Measurements from ENCODE around the gene SLC39A11.

Gene SLC39A11

GRCh38 chr17:73093286-73093685, 798 bp upstream of the SLC39A11 start:
- H3K4me2 ChIP-seq (ENCODE audit: low read length, poor library complexity, severe bottlenecking), result no peak overlapping the region
- H3K9me3 ChIP-seq (ENCODE audit: control insufficient read depth, low read length), result no peaks in the 10 kb centered on the region
- no peak overlapping the region for H3K14ac ChIP-seq (ENCODE audit: low read length in 2 of 2)
- peaks cover 6% of the 10 kb centered on the region for H3K4me1 ChIP-seq (ENCODE audit: control insufficient read depth, insufficient read depth, low read depth, low read length)
- peaks cover 15% of the 10 kb centered on the region for H3K79me1 ChIP-seq (replicated peaks; ENCODE audit: low read length, poor library complexity, severe bottlenecking)
- H3K9ac ChIP-seq (ENCODE audit: low read length), result peak overlapping the region; percentile 86
- no peak overlapping the region for H3K18ac ChIP-seq (ENCODE audit: low read depth in 1 of 2, low read length in 2 of 2)
- H2AK5ac ChIP-seq (ENCODE audit: low read length, severe bottlenecking), result no peak overlapping the region
- H4K8ac ChIP-seq (ENCODE audit: low read length), result no peak overlapping the region
- H3K4me3 ChIP-seq (ENCODE audit: insufficient read depth in 1 of 2, low read depth in 1 of 2, low read length in 2 of 2), result peak overlapping the region in 1 of 2 experiments; percentile 86
- WGBS, result 82% methylated on average over 9 of the region's 9 CpGs
- H3K36me3 ChIP-seq (ENCODE audit: control insufficient read depth in 1 of 2, insufficient read depth in 2 of 2, low read depth in 1 of 2, low read length in 2 of 2), result peaks cover 0 to 6% of the 10 kb centered on the region in 2 experiments
- H3K27ac ChIP-seq (ENCODE audit: low read length, poor library complexity, severe bottlenecking), result no peak overlapping the region
- no peak overlapping the region for H2BK120ac ChIP-seq (ENCODE audit: low read depth, low read length)
- H2AFZ ChIP-seq (ENCODE audit: low read depth, low read length), result no peak overlapping the region
- H2BK5ac ChIP-seq (ENCODE audit: low read depth, low read length, poor library complexity, severe bottlenecking), result no peak overlapping the region
- H2BK12ac ChIP-seq (ENCODE audit: low read length in 2 of 2), result no peak overlapping the region
- no peak overlapping the region for H2BK15ac ChIP-seq (ENCODE audit: low read depth, poor library complexity, severe bottlenecking)
- no peak for DNase-seq
- H4K91ac ChIP-seq (ENCODE audit: low read length), result no peak overlapping the region
- no peak overlapping the region for H3K23ac ChIP-seq (ENCODE audit: low read length in 2 of 2)
- H3K27me3 ChIP-seq (ENCODE audit: control insufficient read depth in 1 of 2, insufficient read depth in 1 of 2, low read length in 2 of 2), result peaks cover 4 to 10% of the 10 kb centered on the region in 2 experiments
- no peak overlapping the region for H3K4ac ChIP-seq (ENCODE audit: low read depth in 1 of 2, low read length in 2 of 2)

- Histone ChIP-seq H3K4ac (ENCODE audit: low read depth in 1 of 2, low read length in 2 of 2) (peak overlapping the region in 1 of 2 experiments; percentile 21), H3K23ac (ENCODE audit: low read length in 2 of 2) (no peak overlapping the region), H3K9ac (ENCODE audit: low read length) (peak overlapping the region; percentile 86), H2AFZ (ENCODE audit: low read depth, low read length) (peak overlapping the region; percentile 21), H2AK5ac (ENCODE audit: low read length, severe bottlenecking) (no peak overlapping the region), H3K27me3 (ENCODE audit: control insufficient read depth in 1 of 2, insufficient read depth in 1 of 2, low read length in 2 of 2) (peaks cover 4 to 8% of the 10 kb centered on the region in 2 experiments), H2BK12ac (ENCODE audit: low read length in 2 of 2) (no peak overlapping the region), H3K4me3 (ENCODE audit: insufficient read depth in 1 of 2, low read depth in 1 of 2, low read length in 2 of 2) (peak overlapping the region; percentile 72 to 86), H3K14ac (ENCODE audit: low read length in 2 of 2) (no peak overlapping the region), H4K8ac (ENCODE audit: low read length) (peak overlapping the region; percentile 93), H2BK15ac (ENCODE audit: low read depth, poor library complexity, severe bottlenecking) (peak overlapping the region; percentile 89), H3K9me3 (ENCODE audit: control insufficient read depth, low read length) (no peaks in the 10 kb centered on the region), H2BK5ac (ENCODE audit: low read depth, low read length, poor library complexity, severe bottlenecking) (no peak overlapping the region), H3K36me3 (ENCODE audit: control insufficient read depth in 1 of 2, insufficient read depth in 2 of 2, low read depth in 1 of 2, low read length in 2 of 2) (peaks cover 9 to 13% of the 10 kb centered on the region in 2 experiments), H4K91ac (ENCODE audit: low read length) (peak overlapping the region; percentile 55), H3K4me2 (ENCODE audit: low read length, poor library complexity, severe bottlenecking) (peak overlapping the region; percentile 81), H3K27ac (ENCODE audit: low read length, poor library complexity, severe bottlenecking) (no peak overlapping the region), H3K18ac (ENCODE audit: low read depth in 1 of 2, low read length in 2 of 2) (peak overlapping the region; percentile 52 to 55), H3K4me1 (ENCODE audit: control insufficient read depth, insufficient read depth, low read depth, low read length) (peaks cover 6% of the 10 kb centered on the region), H3K79me1 (replicated peaks; ENCODE audit: low read length, poor library complexity, severe bottlenecking) (peaks cover 17% of the 10 kb centered on the region), H2BK120ac (ENCODE audit: low read depth, low read length) (no peak overlapping the region)
- 25% methylated on average over 18 of the region's 20 CpGs for WGBS
- peak; percentile 38 for DNase-seq
These were observed 542 bp downstream of the SLC39A11 start for GRCh38 chr17:73091770-73092522.

- DNase-seq, result no peak
- Histone ChIP-seq H4K91ac (ENCODE audit: low read length) (no peak overlapping the region), H3K4me2 (ENCODE audit: low read length, poor library complexity, severe bottlenecking) (no peak overlapping the region), H3K23ac (ENCODE audit: low read length in 2 of 2) (no peak overlapping the region), H3K27me3 (ENCODE audit: control insufficient read depth in 1 of 2, insufficient read depth in 1 of 2, low read length in 2 of 2) (peaks cover 4 to 7% of the 10 kb centered on the region in 2 experiments), H3K9ac (ENCODE audit: low read length) (peak overlapping the region; percentile 86), H3K9me3 (ENCODE audit: control insufficient read depth, low read length) (no peaks in the 10 kb centered on the region), H2AFZ (ENCODE audit: low read depth, low read length) (no peak overlapping the region), H4K8ac (ENCODE audit: low read length) (no peak overlapping the region), H2AK5ac (ENCODE audit: low read length, severe bottlenecking) (no peak overlapping the region), H3K18ac (ENCODE audit: low read depth in 1 of 2, low read length in 2 of 2) (no peak overlapping the region), H2BK5ac (ENCODE audit: low read depth, low read length, poor library complexity, severe bottlenecking) (no peak overlapping the region), H3K4ac (ENCODE audit: low read depth in 1 of 2, low read length in 2 of 2) (no peak overlapping the region), H3K4me1 (ENCODE audit: control insufficient read depth, insufficient read depth, low read depth, low read length) (peaks cover 6% of the 10 kb centered on the region), H2BK12ac (ENCODE audit: low read length in 2 of 2) (no peak overlapping the region), H3K79me1 (replicated peaks; ENCODE audit: low read length, poor library complexity, severe bottlenecking) (peaks cover 17% of the 10 kb centered on the region), H2BK120ac (ENCODE audit: low read depth, low read length) (no peak overlapping the region), H3K4me3 (ENCODE audit: insufficient read depth in 1 of 2, low read depth in 1 of 2, low read length in 2 of 2) (peak overlapping the region in 1 of 2 experiments; percentile 86), H2BK15ac (ENCODE audit: low read depth, poor library complexity, severe bottlenecking) (no peak overlapping the region), H3K27ac (ENCODE audit: low read length, poor library complexity, severe bottlenecking) (no peak overlapping the region), H3K14ac (ENCODE audit: low read length in 2 of 2) (no peak overlapping the region), H3K36me3 (ENCODE audit: control insufficient read depth in 1 of 2, insufficient read depth in 2 of 2, low read depth in 1 of 2, low read length in 2 of 2) (peaks cover 10 to 16% of the 10 kb centered on the region in 2 experiments)
- 80% methylated on average over 3 of the region's 4 CpGs for WGBS
These were observed 1.1 kb downstream of the SLC39A11 start for GRCh38 chr17:73091410-73091769.

GRCh38 chr17:73090396-73091202, 1.9 kb downstream of the SLC39A11 start:
- 96% methylated on average over 11 of the region's 11 CpGs for WGBS
- no peaks in the 10 kb centered on the region for H3K9me3 ChIP-seq (ENCODE audit: control insufficient read depth, low read length)
- no peak overlapping the region for H2AK5ac ChIP-seq (ENCODE audit: low read length, severe bottlenecking)
- H3K4me1 ChIP-seq (ENCODE audit: control insufficient read depth, insufficient read depth, low read depth, low read length), result peaks cover 6% of the 10 kb centered on the region
- H3K9ac ChIP-seq (ENCODE audit: low read length), result no peak overlapping the region
- H2BK5ac ChIP-seq (ENCODE audit: low read depth, low read length, poor library complexity, severe bottlenecking), result no peak overlapping the region
- H3K4me2 ChIP-seq (ENCODE audit: low read length, poor library complexity, severe bottlenecking), result no peak overlapping the region
- no peak overlapping the region for H3K18ac ChIP-seq (ENCODE audit: low read depth in 1 of 2, low read length in 2 of 2)
- peaks cover 0 to 4% of the 10 kb centered on the region in 2 experiments for H3K27me3 ChIP-seq (ENCODE audit: control insufficient read depth in 1 of 2, insufficient read depth in 1 of 2, low read length in 2 of 2)
- no peak overlapping the region for H3K4ac ChIP-seq (ENCODE audit: low read depth in 1 of 2, low read length in 2 of 2)
- H2AFZ ChIP-seq (ENCODE audit: low read depth, low read length), result no peak overlapping the region
- no peak overlapping the region for H3K27ac ChIP-seq (ENCODE audit: low read length, poor library complexity, severe bottlenecking)
- no peak overlapping the region for H4K91ac ChIP-seq (ENCODE audit: low read length)
- H2BK15ac ChIP-seq (ENCODE audit: low read depth, poor library complexity, severe bottlenecking), result no peak overlapping the region
- H3K36me3 ChIP-seq (ENCODE audit: control insufficient read depth in 1 of 2, insufficient read depth in 2 of 2, low read depth in 1 of 2, low read length in 2 of 2), result peaks cover 14 to 16% of the 10 kb centered on the region in 2 experiments
- no peak for DNase-seq
- no peak overlapping the region for H2BK12ac ChIP-seq (ENCODE audit: low read length in 2 of 2)
- H3K14ac ChIP-seq (ENCODE audit: low read length in 2 of 2), result no peak overlapping the region
- no peak overlapping the region for H3K4me3 ChIP-seq (ENCODE audit: insufficient read depth in 1 of 2, low read depth in 1 of 2, low read length in 2 of 2)
- no peak overlapping the region for H4K8ac ChIP-seq (ENCODE audit: low read length)
- no peak overlapping the region for H2BK120ac ChIP-seq (ENCODE audit: low read depth, low read length)
- peaks cover 17% of the 10 kb centered on the region for H3K79me1 ChIP-seq (replicated peaks; ENCODE audit: low read length, poor library complexity, severe bottlenecking)
- peak overlapping the region in 1 of 2 experiments; percentile 53 for H3K23ac ChIP-seq (ENCODE audit: low read length in 2 of 2)

Measured in mesenchymal stem cell (in vitro differentiated cells and primary cell).